Thyroid gland (tissue), 4 donors: ENCODE results near the gene KCNJ14.

ENCODE experiments used
- CTCF ChIP-seq, 6 experiments: fragments of 200-600 bp in 3 of 6; fragments of 450-650 bp in 3 of 6; sonication (generic) in 3 of 6; IDR thresholded peaks; one replicate each; pipeline ENCODE4 v1.5.1; 2016 to 2019; ENCODE audit warnings: antibody characterized with exemption in 6 of 6, mild to moderate bottlenecking in 2 of 6, inconsistent platforms in 1 of 6, moderate library complexity in 1 of 6
- POLR2A ChIP-seq, 2 donors: fragments of 450-650 bp; IDR thresholded peaks; one replicate each; pipeline ENCODE4 v1.6.1; 2017; ENCODE audit warnings: antibody characterized with exemption in 2 of 2, mild to moderate bottlenecking in 2 of 2, moderate library complexity in 1 of 2

- TF ChIP-seq CTCF (IDR thresholded peaks at IDR 0.05), result no peak
- TF ChIP-seq POLR2A (IDR thresholded peaks at IDR 0.05), result no peak
Measured at GRCh38 chr19:48511800-48512503, 56.6 kb downstream of the KCNJ14 start, which contains the start of gene LMTK3.
